ENCODE data around the gene C16orf87. TPM values are rescaled to one million over a fixed set of nuclear protein-coding genes. Genes with fewer than 3 reads are reported as not detected.
"Not testable (repeated sequence)": the region's sequence is repeated elsewhere in the genome, so short reads cannot be mapped to it uniquely, and the experiment has no call there.

The C16orf87 gene
- total and polyA plus RNA-seq, 8 donors: 1.3 to 16.2 (median 3.9) TPM; not detected in 1

DNA sequence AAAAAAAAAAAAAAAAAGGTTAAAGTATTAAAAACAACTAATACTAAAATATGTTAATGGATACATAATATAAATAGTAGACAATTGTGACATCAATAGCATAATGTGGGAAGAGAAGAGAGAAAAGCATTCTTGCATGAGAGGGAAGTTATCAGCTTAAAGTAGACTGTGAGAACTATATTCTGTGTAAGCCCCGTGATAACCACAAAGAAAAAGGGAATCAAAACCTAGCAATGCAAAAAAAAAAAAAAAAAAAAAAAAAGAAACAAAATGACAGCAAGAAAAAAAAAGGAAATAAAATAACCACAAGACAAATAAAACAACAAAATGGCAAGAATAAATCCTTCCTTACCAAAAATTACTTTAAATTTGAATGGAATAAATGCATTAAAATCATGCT lies 43.1 kb downstream of the C16orf87 start:
- Histone ChIP-seq H3K4me1 (peaks cover 0 to 18% (median 9%) of the 10 kb centered on the region in 4 donors), H3K27ac (no peak overlapping the region), H3K27me3 (no peaks in the 10 kb centered on the region), H3K36me3 (no peaks in the 10 kb centered on the region), H3K4me3 (no peak overlapping the region), H3K9me3 (peaks cover 0 to 7% (median 3%) of the 10 kb centered on the region in 4 donors)
- 62 to 89% (median 88%) methylated on average over 1 of the region's 1 CpG for WGBS, 5 donors
- DNase-seq: no peak
- TF ChIP-seq, protein P1, sequence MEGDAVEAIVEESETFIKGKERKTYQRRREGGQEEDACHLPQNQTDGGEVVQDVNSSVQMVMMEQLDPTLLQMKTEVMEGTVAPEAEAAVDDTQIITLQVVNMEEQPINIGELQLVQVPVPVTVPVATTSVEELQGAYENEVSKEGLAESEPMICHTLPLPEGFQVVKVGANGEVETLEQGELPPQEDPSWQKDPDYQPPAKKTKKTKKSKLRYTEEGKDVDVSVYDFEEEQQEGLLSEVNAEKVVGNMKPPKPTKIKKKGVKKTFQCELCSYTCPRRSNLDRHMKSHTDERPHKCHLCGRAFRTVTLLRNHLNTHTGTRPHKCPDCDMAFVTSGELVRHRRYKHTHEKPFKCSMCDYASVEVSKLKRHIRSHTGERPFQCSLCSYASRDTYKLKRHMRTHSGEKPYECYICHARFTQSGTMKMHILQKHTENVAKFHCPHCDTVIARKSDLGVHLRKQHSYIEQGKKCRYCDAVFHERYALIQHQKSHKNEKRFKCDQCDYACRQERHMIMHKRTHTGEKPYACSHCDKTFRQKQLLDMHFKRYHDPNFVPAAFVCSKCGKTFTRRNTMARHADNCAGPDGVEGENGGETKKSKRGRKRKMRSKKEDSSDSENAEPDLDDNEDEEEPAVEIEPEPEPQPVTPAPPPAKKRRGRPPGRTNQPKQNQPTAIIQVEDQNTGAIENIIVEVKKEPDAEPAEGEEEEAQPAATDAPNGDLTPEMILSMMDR (IDR thresholded peaks at IDR 0.05): no peak
- TF ChIP-seq POLR2AphosphoS5 (IDR thresholded peaks at IDR 0.05) (no peak), POLR2A (IDR thresholded peaks at IDR 0.05) (no peak), EP300 (IDR thresholded peaks at IDR 0.05) (no peak)
- intact Hi-C loops (cut with DNase I; ENCODE audit: low total_unique reads): no loop called here

DNA sequence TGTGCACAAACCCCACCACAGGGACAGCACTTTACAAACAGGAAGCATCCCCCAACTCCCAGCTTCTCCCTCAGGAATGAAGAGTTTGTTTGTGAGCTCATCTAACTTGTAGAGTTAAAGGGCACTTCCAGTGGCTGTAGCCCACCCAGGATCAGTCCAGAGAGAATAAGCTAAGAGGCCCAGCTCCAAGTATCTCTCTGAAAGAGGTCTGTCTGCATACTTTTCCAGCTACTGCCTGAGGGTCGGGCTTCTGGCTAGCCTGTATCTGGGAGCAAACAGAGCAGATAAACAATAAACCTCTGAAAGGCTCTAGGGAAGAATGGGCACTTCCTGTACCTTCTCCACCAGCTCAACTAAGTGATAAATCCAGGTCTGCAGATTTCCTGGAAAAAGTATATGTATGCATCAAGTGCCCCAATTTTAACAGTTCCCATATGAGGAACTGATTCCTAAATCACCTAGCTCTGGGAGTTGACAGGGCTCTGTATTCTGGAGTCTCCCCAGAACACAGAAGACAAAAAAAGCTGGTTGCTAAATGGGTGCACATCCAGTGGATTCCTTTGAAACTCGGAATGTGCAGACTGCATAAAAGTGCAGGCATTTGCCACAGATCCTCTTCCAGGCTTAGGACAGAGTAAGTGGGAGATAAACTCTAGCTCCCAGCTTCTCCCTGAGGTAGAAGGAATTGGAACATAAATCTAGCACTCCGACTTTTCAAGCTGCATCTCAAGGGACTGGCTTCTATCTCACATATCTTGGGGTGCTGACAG lies 45.7 kb downstream of the C16orf87 start:
- intact Hi-C loops (cut with DNase I; ENCODE audit: low total_unique reads): no loop called here
- Histone ChIP-seq H3K27me3 (no peaks in the 10 kb centered on the region), H3K4me1 (peaks cover 0 to 15% (median 7%) of the 10 kb centered on the region in 4 donors), H3K27ac (no peak overlapping the region), H3K9me3 (peaks cover 0 to 7% (median 3%) of the 10 kb centered on the region in 4 donors), H3K36me3 (no peaks in the 10 kb centered on the region), H3K4me3 (no peak overlapping the region)
- DNase-seq: no peak
- TF ChIP-seq POLR2A (IDR thresholded peaks at IDR 0.05) (no peak), POLR2AphosphoS5 (IDR thresholded peaks at IDR 0.05) (no peak), EP300 (IDR thresholded peaks at IDR 0.05) (no peak)
- TF ChIP-seq, protein P1 (IDR thresholded peaks at IDR 0.05): no peak
- WGBS, 5 donors: 50 to 59% (median 53%) methylated on average over 3 of the region's 3 CpGs

GRCh38 chr16:46784569-46784968 lies 46.4 kb downstream of the C16orf87 start:
- WGBS, 5 donors: 73 to 88% (median 86%) methylated on average over 2 of the region's 2 CpGs
- H3K4me1 ChIP-seq: peaks cover 0 to 13% (median 5%) of the 10 kb centered on the region in 4 donors
- H3K36me3 ChIP-seq; H3K9me3 ChIP-seq; intact Hi-C loops (cut with DNase I; ENCODE audit: low total_unique reads); H3K27ac ChIP-seq; H3K27me3 ChIP-seq; H3K4me3 ChIP-seq; DNase-seq: not testable (repeated sequence)

- Histone ChIP-seq H3K9me3 (peaks cover 0 to 7% (median 3%) of the 10 kb centered on the region in 4 donors), H3K36me3 (no peaks in the 10 kb centered on the region), H3K27me3 (no peaks in the 10 kb centered on the region), H3K4me1 (peaks cover 0 to 5% (median 1%) of the 10 kb centered on the region in 4 donors), H3K4me3 (no peak overlapping the region), H3K27ac (no peak overlapping the region)
- DNase-seq: no peak
- TF ChIP-seq POLR2A (IDR thresholded peaks at IDR 0.05) (no peak), EP300 (IDR thresholded peaks at IDR 0.05) (no peak), POLR2AphosphoS5 (IDR thresholded peaks at IDR 0.05) (no peak)
- TF ChIP-seq, protein P1 (IDR thresholded peaks at IDR 0.05): no peak
- intact Hi-C loops (cut with DNase I; ENCODE audit: low total_unique reads): no loop called here
- WGBS, 5 donors: 85 to 90% (median 89%) methylated on average over 4 of the region's 4 CpGs
These were observed 47.2 kb downstream of the C16orf87 start for GRCh38 chr16:46783800-46784199.

DNA sequence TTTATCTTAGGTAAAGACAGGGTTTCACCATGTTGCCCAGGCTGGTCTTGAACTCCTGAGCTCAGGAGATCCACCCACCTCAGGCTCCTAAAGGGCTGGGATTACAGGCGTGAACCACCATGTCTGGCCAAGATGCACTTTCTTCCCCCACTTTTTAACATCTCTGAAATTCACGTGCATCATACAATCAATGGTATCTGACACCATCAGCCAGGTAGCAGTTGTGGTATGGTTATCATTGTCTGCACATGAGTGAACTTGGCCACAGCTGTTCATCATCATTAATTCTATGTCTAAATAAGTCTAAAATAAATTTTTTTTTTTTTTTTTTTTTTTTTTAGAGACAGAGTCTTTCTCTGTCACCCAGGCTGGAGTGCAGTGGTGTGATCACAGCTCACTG lies 48.7 kb downstream of the C16orf87 start:
- Histone ChIP-seq H3K36me3 (no peaks in the 10 kb centered on the region), H3K4me1 (no peaks in the 10 kb centered on the region), H3K9me3 (peaks cover 0 to 7% (median 3%) of the 10 kb centered on the region in 4 donors), H3K27me3 (no peaks in the 10 kb centered on the region), H3K27ac (no peak overlapping the region), H3K4me3 (no peak overlapping the region)
- intact Hi-C loops (cut with DNase I; ENCODE audit: low total_unique reads): no loop called here
- no peak for DNase-seq
- TF ChIP-seq EP300 (IDR thresholded peaks at IDR 0.05): no peak
- TF ChIP-seq, protein P1 (IDR thresholded peaks at IDR 0.05): no peak
- TF ChIP-seq POLR2A (IDR thresholded peaks at IDR 0.05): no peak
- no peak for TF ChIP-seq POLR2AphosphoS5 (IDR thresholded peaks at IDR 0.05)
- 73 to 89% (median 83%) methylated on average over 2 of the region's 2 CpGs for WGBS, 5 donors

Measured in stomach (tissue), 9 donors.